NCI-H526 (cell line): ENCODE data around the gene GPRIN2.
"Not testable (repeated sequence)": the region's sequence is repeated elsewhere in the genome, so short reads cannot be mapped to it uniquely, and the experiment has no call there.

ENCODE experiments used
- DNase-seq, 2 experiments: peaks; one replicate each; lab custom pipeline; 2025; lab: John Stamatoyannopoulos, UW

Gene GPRIN2

GRCh38 chr10:46567151-46567550, 10.7 kb upstream of the GPRIN2 start:
- not testable (repeated sequence) for DNase-seq

DNA sequence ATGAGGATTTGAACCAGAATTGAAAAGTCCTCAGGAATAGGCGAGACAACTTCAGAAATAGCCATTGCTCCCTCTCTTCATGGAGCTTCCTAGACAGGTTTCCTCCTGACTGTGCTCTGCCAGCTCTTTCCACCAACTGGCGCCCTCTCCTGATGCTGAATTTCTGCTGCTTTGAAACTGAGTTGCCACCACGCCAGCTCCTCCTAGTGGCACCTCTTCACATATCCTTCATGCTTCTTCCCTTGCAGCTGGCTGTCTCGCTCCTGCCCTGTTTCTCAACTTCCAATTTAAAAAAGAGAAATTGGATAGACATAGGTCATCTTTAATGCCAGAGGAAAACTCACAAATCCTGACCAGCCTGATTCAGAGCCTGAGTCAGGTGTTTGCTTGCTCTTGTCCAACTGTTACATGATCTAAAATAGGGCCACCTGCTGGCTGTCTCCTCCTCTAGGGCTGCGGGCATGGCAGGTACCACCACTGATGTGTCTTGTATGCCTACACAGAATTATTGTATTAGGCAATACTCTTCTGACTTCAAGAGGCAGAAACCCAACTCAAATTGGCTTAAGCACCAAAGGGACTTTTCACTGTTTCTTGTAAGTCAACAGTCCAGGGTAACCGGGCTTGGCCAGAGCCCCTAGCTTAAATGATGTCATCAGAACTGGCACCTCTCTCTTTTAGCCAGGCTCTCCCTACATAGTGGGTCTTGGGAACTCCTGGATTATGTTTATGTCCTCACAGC, 9.3 kb upstream of the GPRIN2 start:
- DNase-seq, result peak in 1 of 2 experiments; percentile 51

- no peak for DNase-seq
Measured at GRCh38 chr10:46560952-46561351, 4.5 kb upstream of the GPRIN2 start.

GRCh38 chr10:46560381-46560780, 3.9 kb upstream of the GPRIN2 start:
- DNase-seq, result no peak

- no peak for DNase-seq
Measured at GRCh38 chr10:46559231-46559671, 2.8 kb upstream of the GPRIN2 start.

DNA sequence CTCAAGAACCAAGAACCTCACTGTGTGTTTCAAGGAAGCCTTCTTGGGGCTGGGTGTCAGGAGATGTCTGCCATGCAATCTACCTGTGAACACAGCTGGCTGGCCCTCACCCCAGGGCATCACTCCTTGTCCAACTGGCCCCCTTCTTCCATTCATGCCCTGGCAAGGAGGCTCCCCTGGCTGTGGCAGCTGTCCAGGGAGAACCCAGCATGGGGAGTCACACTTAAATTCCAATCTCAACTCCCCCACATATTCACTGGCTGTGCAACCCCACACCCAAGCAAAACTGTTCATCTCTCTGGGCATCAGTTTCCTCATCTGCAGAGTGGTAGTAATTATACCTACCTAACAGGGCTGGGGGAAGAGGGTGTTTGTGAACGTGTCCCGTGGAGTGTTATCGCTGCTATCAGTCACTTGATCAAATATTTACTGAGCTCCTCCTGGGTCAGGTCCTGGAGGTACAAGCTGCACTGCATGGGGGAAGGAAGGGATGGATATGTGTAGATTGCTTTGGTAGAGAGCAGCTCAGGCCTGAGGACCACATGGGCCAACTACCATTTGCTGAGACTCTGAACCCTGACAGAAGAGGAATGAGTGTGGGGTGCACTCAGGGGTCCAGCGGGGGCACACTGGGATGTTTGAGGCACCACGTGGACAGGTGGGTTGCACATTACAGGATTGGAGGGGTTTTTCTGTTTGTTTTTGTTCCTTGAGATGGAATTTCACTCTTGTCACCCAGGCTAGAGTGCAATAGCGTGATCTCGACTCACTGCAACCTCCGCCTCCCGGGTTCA, 2.1 kb upstream of the GPRIN2 start:
- no peak for DNase-seq

DNA sequence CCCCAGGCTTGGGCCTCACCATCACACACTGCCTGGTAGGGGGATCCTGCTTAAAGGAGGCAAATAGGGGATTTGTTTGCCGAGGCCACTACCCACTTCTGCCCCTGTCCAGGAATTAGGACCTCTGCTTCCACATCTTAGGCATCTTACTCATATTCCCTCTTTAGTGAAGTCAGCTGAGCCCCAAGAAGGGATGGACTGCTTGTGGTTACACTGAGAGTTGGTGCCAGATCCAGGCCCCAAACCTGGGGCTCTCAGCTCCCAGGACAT, 1.6 kb upstream of the GPRIN2 start:
- no peak for DNase-seq

DNA sequence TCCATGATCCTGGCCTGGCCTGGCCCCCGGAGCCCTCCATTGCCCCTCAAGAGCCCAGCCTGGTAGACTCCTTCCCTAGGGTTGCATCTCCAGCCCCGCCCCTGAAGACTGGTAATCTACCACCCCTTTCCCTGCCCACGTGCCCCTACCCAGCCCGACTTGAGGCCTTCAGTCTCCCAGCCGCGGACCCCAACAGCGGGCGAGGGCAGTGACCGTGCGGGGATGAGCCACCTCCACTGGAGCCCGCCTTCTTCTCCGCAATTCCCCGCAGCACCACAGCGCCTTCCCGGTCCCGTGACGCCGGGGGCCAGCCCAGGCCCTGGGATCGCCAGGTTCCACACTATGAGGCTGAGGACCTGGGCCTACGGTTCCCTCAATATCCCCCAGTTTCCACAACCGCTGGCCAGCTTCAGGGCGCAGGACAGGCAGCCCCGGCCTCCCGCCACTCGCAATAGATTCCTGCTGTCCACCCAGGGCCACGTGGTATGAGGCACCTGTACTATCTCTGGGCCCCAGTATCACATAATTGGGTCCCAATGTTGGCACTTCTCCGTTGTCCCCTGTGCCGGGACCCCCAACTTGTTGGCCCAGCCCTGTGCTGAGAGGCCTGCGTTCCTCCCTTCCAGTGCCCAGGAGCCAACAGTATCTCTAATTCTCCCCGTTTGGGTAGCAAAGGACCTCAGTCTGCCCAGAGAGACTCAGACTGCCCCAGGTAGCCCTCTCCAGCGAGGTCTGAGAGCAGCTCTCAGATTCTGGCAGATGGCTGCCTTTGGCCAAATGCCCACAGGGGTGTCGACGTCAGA, 1.1 kb upstream of the GPRIN2 start:
- DNase-seq, result no peak

DNA sequence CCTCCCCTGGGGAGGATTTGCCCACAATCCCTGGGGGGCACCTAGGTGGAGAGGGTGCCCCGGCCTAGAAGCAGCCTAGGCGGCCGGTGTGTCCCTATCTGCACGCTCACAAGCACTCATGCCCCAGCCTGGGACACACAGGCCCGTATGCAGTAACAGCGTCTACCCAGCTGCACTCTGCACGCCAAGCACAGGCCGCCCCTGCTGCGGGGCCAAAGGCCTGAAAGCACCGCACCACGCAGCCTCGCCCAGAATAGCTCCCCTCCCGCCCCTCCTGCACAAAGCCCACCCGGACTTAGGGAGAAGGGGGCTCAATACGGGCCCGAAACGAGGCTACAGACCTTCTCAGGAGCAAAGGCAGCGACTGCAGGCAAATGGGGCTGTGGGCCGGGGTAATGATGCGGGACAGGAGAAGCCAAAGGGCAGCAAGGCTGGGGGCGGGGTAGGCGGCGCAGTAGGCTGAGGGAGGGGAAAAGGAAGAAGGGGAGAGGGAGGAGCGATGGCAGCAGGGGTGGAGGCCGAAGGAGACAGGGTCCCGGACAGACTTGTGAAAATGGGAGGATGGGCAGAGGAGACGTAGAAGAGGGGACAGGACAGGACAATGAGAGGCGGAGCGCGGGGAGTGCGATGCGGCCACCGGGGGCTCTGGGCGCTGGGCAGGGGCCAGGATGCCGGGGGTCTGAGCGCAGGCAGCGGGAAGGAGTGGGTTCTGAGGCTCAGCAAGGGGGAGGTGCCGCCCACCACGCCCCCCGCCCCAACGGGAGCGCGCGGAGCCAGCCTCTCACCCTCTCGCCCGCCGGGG, 544 bp downstream of the GPRIN2 start:
- peak in 1 of 2 experiments; percentile 75 for DNase-seq

DNA sequence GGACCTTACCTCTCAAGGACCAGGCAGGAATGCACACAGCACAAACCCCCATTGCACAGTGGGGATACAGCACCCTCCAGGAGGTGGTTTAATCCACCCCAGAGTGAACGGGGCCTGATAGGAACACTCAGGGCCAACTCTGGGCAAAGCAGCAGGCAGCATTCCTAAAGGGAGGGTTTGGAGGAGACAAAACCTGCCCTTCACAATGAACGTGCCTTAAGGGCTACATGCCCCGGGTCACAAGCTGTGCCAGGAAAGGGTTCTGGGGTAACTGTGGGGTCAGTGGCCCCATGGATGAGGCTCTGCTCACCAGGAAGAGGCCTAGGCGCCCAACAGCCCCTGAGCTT, 1.1 kb downstream of the GPRIN2 start:
- DNase-seq, result peak in 1 of 2 experiments; percentile 35

GRCh38 chr10:46554166-46554781, 2.2 kb downstream of the GPRIN2 start:
- no peak for DNase-seq

- DNase-seq, result no peak
Measured at GRCh38 chr10:46553238-46554049, 3.0 kb downstream of the GPRIN2 start.

DNA sequence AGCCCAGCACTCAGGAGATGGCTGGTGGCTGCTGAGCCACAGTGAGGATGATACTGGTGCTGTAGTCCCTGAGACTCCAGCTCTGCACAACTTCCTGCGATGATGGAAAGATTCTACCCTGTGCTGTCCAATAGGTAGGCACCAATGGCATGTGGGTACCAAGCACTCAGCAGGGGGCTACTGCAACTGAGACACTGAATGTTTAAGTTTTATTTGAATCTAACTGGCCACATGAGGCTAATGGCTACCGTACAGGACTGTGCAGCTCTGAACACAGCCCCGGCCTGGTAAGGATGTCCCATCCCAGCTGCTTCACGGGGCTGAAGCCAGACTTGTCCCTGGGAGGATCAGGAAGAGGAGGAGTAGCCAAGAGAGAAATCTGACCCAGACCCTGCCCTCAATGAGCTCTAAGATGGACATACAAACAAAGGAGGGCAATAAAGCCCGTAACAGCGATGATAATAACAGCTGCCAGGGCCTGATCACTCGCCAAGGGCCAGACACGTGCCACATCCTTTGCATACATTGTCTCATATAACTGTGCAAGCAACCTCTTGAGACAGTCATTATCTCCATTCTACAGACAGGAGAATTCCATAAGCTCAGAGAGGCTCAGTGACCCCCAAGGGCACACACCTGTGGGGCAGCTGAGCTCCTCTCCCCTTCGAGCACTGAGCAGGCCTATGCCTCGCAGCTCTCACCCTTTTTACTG, 3.8 kb downstream of the GPRIN2 start:
- DNase-seq, result peak; percentile 13 to 42

DNA sequence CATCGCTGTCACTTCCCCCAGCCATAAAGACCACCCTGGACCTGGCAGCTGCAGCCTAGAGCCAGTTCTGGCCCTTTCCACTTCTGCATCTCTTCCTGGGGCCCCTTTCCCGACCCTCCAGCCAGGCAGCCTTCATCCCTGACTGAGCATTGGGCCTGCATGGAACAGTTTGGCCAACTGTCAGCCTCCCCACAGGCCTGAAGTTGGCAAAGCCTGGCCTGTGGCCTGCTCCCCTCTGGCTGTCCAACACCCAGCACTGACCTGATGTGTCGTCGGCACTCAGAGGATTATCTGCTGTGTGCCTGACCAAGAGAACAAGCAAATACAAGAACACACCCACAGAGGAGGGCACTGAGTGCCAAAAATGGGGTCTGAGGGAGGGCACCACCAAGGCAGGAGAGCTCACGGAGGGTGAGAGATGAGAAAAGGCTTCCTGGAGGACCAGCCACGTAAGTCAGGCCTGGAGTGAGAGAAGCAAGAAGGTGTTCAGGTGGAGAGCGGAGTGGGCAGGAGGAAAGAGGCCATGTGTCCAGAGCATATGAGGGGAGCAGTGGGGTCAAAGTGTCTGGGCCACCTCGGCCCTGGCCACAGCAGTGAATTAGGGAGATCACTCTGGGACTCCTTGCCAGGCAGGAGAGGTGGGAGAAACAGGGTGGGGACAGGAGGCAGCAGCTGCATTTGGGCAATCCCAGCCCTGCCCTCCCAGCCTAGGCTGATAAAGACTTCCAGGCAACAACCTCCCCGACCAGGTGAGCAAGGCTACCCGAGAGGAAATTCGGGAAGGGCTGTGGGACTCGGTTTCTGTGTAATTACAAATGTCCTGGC, 4.5 kb downstream of the GPRIN2 start:
- DNase-seq, result no peak

DNA sequence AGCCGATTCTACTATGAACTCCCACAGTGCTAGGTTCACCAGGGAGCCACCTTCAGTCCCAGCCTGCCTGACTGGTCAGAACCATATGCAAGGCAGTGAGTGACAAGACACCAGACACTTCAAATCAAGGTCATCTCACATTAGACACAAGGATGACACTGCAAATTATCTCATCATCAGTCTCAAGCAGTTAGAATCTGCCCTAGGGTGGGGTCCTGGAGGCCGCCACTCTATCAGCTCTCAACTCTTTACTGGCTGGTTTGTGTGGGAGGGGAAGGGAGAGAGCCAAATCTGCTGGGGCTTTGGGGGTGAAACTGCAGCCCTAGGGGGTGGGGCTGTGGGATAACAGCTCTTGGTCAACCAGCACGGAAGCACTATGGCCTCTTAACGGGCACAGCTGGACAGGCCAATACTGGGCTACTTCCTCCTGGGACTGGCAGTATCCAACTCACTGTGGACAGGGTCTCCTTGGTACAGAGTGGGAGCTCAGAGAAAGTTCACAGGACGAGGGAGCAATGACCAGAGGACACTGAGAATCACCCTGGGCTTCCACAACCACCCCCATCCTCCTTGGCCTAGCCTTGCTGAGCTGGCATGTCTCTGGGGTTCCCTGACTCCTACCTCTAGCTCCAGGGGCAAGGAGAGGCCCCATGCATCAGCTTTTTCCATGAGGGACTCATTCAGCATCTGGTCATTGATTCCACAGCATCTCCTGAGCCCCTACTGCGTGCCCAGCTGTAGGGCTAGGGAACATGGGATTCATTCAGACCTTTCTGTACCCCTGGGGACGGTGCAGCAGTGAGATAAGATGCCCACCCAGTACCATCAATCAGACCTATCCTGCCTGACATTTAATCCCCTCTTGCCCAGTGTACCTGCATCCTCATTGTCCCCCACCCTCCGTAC, 5.4 kb downstream of the GPRIN2 start:
- DNase-seq, result no peak

DNA sequence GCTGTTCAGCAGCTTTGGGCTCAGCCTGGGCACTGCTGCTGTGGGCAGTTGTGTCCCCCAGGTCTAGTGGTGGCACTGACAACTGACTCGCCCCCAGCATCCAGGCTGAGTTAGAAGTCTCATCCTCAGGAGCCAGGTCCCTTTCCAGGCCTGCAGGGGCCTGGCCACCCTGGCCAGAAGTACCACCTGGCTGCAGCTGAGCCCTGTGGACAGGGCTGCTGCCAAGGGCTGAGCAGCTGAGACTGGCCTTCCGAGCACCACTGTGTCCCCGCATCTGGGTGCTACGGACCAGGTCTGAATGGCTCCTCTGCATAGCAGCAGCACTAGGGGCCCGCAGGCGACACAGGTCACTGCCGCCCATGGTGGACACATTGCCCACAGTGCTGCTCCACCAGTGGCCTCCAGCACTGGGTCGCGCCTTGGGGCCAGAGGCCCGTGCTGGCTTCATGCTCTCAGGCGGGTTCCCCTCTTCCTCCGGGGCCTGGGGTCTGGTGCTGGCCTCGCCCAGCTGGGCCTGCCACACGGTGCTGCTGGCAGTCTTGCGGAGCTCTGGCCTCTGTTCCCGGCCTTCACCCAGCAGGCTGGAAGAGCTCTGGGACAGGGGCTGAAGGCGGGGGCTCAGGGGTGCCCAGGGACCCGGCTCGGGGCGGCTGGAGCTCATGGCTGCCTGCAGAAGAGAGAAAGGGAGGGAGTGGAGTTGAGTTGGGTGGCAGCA, 6.2 kb downstream of the GPRIN2 start:
- no peak for DNase-seq
